Fibroblast of mammary gland (primary cell): Measurements from ENCODE around the gene RNU6-9.

Experiments
- DNase-seq: peaks from one replicate; pipeline ENCODE4 v3.0.0-alpha.2; 2010; ENCODE audit warnings: low read depth
- H3K4me3 ChIP-seq: 2 replicates; pipeline ENCODE4 v1.5.1; 2011; ENCODE audit warnings: low read depth, mild to moderate bottlenecking, low read length, moderate library complexity; ENCODE audit not compliant: control insufficient read depth
- TF ChIP-seq, protein P1 (sequence below): conservative IDR thresholded peaks from 2 replicates; pipeline ENCODE4 v1.5.1; 2011; ENCODE audit warnings: low read depth, low read length, inconsistent platforms; ENCODE audit not compliant: control insufficient read depth, insufficient read depth

RNU6-9 gene

DNA sequence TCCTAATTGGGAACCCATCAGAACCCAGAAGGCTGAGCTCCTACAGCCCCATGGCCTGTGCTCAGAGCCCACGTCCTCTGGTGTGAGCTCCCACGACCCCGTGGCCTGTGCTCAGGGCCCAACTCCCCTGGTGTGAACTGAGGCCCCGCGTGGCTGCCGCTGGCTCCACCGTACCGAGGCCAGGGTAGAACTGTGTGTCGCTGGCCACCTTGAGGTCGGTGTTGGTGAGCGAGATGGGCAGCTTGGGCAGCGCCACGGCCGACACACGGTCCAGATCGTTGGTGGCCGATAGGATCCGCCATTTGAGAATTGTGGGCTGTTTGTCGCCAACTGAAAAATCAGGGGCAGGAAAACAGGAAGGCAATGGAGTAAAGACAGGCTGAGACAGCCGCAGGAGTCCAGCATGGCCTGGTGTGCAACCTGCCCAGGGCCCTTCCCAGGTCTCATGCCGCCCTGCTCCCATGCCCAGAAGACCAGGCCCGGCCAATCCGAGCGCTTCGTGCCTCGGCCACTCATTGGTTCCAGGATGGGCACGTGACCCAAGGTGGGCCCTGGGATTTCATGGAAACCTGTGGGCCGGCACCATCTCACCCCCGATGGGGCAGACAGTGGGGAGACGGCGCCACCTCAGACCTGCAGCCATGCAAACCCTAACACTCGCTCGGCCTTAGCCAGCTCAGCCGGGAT, 11.8 kb upstream of the RNU6-9 start:
- TF ChIP-seq, protein P1, sequence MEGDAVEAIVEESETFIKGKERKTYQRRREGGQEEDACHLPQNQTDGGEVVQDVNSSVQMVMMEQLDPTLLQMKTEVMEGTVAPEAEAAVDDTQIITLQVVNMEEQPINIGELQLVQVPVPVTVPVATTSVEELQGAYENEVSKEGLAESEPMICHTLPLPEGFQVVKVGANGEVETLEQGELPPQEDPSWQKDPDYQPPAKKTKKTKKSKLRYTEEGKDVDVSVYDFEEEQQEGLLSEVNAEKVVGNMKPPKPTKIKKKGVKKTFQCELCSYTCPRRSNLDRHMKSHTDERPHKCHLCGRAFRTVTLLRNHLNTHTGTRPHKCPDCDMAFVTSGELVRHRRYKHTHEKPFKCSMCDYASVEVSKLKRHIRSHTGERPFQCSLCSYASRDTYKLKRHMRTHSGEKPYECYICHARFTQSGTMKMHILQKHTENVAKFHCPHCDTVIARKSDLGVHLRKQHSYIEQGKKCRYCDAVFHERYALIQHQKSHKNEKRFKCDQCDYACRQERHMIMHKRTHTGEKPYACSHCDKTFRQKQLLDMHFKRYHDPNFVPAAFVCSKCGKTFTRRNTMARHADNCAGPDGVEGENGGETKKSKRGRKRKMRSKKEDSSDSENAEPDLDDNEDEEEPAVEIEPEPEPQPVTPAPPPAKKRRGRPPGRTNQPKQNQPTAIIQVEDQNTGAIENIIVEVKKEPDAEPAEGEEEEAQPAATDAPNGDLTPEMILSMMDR, result no peak
- no peak overlapping the region for H3K4me3 ChIP-seq
- DNase-seq, result no peak

DNA sequence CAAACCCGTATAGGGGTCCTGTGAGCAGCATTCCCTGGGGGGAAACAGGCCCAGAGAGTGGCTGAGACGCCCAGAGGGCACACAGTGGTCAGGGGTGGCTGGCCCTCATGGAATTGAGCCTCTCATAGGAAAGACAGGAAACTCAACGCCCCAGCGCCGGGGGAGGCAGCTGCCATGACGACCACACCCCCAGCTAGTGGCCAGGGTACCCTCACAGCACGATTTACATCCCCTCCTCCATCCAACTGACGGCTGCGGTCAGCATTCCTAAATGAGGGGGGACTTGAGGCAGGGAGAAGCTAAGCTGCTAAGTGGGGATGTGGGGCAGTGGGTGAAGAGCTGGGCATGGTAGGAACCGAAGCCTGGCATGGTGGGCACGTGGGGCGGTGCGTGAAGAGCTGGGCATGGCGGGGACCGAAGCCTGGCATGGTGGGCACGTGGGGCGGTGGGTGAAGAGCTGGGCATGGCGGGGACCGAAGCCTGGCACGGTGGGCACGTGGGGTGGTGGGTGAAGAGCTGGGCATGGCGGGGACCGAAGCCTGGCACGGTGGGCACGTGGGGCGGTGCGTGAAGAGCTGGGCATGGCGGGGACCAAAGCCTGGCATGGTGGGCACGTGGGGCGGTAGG, 10.3 kb upstream of the RNU6-9 start:
- no peak overlapping the region for H3K4me3 ChIP-seq
- TF ChIP-seq, protein P1, result no peak
- no peak for DNase-seq

DNA sequence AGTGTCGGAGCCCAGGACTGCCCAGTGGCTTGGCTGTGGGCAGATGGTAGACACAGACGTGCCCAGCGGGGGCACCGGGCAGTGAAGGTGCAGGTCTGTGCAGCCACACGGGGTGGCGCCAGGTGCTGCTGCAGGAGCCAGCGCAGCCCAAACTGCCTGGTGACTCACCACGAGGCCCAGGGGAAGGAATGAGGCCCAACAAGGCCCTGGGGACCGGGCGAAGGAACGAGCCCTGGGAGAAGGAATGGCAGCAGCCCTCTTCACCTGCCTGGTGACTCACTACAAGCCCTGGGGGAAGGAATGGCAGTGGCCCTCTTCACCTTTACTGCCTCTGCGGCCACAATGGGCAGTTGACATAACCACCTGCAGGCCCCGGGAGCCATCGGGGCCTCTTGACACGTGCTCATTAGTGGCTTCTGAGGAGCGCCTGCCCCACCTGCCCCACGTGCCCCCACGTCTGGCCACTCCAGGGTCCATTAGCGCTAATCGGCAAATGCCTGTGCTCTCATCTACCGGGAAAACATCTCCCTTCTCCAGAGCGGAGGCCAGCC, 9.5 kb upstream of the RNU6-9 start:
- TF ChIP-seq, protein P1, result no peak
- no peak for DNase-seq
- H3K4me3 ChIP-seq, result no peak overlapping the region

DNA sequence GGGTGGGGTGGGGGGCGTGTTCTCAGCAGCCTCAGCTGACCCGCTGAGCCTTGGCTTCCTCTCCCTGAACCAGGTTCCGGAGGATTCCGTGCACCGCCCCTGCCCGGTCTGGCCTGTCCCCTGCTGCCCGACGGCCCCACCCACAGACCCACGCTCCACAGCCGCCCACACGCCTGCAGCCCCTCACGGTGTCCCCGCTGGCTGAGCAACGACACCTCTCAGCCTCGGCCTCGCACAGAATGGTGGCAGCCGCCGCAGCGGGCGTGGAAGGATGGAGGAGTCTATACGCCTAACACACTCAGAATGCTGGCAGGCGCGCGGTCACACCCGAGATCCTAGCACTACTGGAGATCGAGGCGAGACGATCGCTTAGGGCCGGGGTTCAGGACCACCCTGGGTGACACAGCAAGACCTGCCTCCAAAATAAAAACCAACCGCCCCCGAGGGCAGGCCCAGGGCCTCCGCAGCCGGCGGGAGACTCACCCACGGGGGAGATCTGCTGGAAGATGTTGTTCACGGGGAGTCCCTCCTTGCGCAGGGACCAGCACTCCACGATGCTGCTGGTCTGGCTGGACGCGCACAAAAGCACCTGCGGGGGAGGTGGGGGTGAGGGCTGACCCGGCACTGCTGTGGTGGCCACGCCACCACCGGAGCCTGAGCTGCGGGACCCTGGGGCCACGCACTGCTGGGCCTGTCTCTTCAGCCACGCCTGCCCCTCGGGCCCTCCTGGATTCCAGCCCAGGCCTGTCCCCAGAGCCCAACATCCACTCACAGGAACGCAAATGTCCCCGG, 8.7 kb upstream of the RNU6-9 start:
- no peak overlapping the region for H3K4me3 ChIP-seq
- no peak for DNase-seq
- TF ChIP-seq, protein P1, result no peak

DNA sequence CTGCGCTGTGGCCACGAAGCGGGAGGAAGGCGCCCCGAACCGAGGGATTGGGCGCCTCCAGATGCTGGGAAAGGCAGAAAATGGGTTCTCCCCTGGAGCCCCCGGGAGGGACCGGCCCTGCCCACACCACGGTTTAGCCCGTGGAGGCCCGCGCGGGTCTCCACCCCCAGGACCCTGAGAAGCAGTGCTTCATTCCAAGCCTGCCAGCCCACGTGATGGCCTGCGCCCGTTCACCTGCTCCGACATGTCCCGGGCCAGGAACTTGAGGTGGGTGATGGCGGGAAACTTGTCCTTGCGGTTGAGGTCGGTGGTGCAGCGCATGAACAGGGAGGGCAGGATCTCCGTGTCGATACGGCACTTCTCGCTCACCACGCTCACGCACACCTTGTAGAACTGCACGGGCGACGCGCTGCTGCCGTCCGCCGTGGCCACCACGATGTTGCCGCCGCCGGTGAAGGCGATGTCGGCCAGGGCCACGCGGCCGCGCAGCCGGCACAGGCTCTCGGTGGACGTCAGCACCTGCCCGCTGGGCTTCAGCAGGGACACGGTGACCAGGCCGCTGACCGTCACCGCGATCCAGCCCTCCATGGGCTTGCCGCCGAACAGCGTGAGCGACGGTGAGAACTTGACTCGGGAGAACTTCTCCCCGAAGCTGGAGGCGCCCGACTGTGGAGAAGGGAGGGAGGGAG, 7.6 kb upstream of the RNU6-9 start:
- no peak for DNase-seq
- TF ChIP-seq, protein P1, result no peak
- H3K4me3 ChIP-seq, result no peak overlapping the region

DNA sequence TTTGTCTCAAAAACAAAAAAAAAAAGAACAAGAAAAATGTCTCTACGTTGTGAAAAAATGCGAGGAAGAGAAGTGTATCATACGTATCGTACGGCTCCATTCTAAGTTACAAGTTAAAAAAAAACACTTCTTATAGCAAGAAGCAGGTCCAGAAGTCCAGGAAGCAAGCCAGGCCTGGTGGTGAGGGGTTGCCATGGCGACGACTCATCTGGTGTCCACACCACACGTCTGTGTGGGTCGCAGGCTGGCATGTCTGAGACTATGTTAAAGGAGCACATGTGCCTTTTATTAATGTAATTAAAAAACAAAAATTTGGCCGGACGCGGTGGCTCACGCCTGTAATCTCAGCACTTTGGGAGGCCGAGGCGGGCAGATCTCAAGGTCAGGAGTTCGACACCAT, 6.2 kb upstream of the RNU6-9 start:
- no peak overlapping the region for H3K4me3 ChIP-seq
- TF ChIP-seq, protein P1, result no peak
- DNase-seq, result peak; percentile 70
